ENCODE results near the gene FBXL20. TPM values are rescaled to one million over a fixed set of nuclear protein-coding genes. Genes with fewer than 3 reads are reported as not detected.

The FBXL20 gene
- polyA plus RNA-seq, 1 experiment: 5.7 TPM

- TF ChIP-seq, protein P1, sequence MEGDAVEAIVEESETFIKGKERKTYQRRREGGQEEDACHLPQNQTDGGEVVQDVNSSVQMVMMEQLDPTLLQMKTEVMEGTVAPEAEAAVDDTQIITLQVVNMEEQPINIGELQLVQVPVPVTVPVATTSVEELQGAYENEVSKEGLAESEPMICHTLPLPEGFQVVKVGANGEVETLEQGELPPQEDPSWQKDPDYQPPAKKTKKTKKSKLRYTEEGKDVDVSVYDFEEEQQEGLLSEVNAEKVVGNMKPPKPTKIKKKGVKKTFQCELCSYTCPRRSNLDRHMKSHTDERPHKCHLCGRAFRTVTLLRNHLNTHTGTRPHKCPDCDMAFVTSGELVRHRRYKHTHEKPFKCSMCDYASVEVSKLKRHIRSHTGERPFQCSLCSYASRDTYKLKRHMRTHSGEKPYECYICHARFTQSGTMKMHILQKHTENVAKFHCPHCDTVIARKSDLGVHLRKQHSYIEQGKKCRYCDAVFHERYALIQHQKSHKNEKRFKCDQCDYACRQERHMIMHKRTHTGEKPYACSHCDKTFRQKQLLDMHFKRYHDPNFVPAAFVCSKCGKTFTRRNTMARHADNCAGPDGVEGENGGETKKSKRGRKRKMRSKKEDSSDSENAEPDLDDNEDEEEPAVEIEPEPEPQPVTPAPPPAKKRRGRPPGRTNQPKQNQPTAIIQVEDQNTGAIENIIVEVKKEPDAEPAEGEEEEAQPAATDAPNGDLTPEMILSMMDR (IDR thresholded peaks at IDR 0.05; ENCODE audit: low read depth, low read length): no peak
- Histone ChIP-seq H3K4me3 (ENCODE audit: low read depth, low read length) (no peak overlapping the region), H3K9me3 (ENCODE audit: control insufficient read depth, insufficient read depth, low read length) (no peaks in the 10 kb centered on the region; the same call in 1 of the 2 replicates), H3K27me3 (ENCODE audit: control insufficient read depth, insufficient read depth, low read length) (peaks cover 56% of the 10 kb centered on the region), H3K27ac (ENCODE audit: low read depth, low read length) (no peak overlapping the region)
- DNase-seq (ENCODE audit: low read depth, low spot score): no peak
- ChIA-PET CTCF (interaction anchor here (1.3 kb wide), 1 partner anchor 13 kb away, joined by 3 read pairs; no protein-coding TSS in a partner anchor), POLR2A (no interaction called here)
These were observed 181.7 kb downstream of the FBXL20 start for GRCh38 chr17:39219647-39220154.

- H3K4me3 ChIP-seq (ENCODE audit: low read depth, low read length): no peak overlapping the region
- peaks cover 51% of the 10 kb centered on the region for H3K27me3 ChIP-seq (ENCODE audit: control insufficient read depth, insufficient read depth, low read length)
- ChIA-PET POLR2A (no interaction called here), CTCF (interaction anchor here (0.8 to 1.3 kb wide), 2 partner anchors 14 to 54 kb away, joined by 3 read pairs; no protein-coding TSS in a partner anchor)
- no peaks in the 10 kb centered on the region; the same call in 1 of the 2 replicates for H3K9me3 ChIP-seq (ENCODE audit: control insufficient read depth, insufficient read depth, low read length)
- no peak for DNase-seq (ENCODE audit: low read depth, low spot score)
- TF ChIP-seq, protein P1 (IDR thresholded peaks at IDR 0.05; ENCODE audit: low read depth, low read length): no peak
- H3K27ac ChIP-seq (ENCODE audit: low read depth, low read length): no peak overlapping the region
These were observed 182.5 kb downstream of the FBXL20 start for GRCh38 chr17:39218906-39219305.

- TF ChIP-seq, protein P1 (IDR thresholded peaks at IDR 0.05; ENCODE audit: low read depth, low read length): no peak
- no peak for DNase-seq (ENCODE audit: low read depth, low spot score)
- no peak overlapping the region for H3K4me3 ChIP-seq (ENCODE audit: low read depth, low read length)
- no peaks in the 10 kb centered on the region; the same call in 1 of the 2 replicates for H3K9me3 ChIP-seq (ENCODE audit: control insufficient read depth, insufficient read depth, low read length)
- ChIA-PET CTCF (interaction anchor here (0.6 to 0.8 kb wide), 2 partner anchors 43 to 53 kb away, joined by 3 read pairs; no protein-coding TSS in a partner anchor), POLR2A (interaction anchor here (0.9 kb wide), 1 partner anchor 18 kb away, joined by 6 read pairs; the partner anchor contains the start of gene RPL19)
- peaks cover 45% of the 10 kb centered on the region for H3K27me3 ChIP-seq (ENCODE audit: control insufficient read depth, insufficient read depth, low read length)
- H3K27ac ChIP-seq (ENCODE audit: low read depth, low read length): no peak overlapping the region
These were observed 183.6 kb downstream of the FBXL20 start for GRCh38 chr17:39217734-39218369.

DNA sequence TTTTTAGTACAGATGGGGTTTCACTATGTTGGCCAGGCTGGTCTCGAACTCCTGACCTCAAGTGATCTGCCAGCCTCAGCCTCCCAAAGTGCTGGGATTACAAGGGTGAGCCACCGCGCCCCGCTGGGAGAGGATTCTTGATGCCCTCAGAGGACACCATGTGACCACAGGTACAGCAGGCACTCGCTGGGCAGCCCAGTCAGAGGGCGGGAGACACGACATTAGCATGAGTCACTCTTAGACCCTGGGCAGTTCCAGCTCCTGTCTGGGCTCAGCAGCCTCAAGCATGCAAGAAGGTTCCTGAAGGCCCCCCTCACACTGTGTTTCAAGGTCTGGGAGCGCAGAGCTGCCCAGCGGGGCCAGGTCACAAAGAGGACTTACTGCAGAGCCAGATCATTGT lies 187.6 kb downstream of the FBXL20 start:
- Histone ChIP-seq H3K27ac (ENCODE audit: low read depth, low read length) (no peak overlapping the region), H3K4me3 (ENCODE audit: low read depth, low read length) (no peak overlapping the region), H3K9me3 (ENCODE audit: control insufficient read depth, insufficient read depth, low read length) (no peaks in the 10 kb centered on the region; the same call in 1 of the 2 replicates), H3K27me3 (ENCODE audit: control insufficient read depth, insufficient read depth, low read length) (peaks cover 28% of the 10 kb centered on the region)
- ChIA-PET CTCF (no interaction called here), POLR2A (no interaction called here)
- TF ChIP-seq, protein P1 (IDR thresholded peaks at IDR 0.05; ENCODE audit: low read depth, low read length): no peak
- DNase-seq (ENCODE audit: low read depth, low spot score): no peak

DNA sequence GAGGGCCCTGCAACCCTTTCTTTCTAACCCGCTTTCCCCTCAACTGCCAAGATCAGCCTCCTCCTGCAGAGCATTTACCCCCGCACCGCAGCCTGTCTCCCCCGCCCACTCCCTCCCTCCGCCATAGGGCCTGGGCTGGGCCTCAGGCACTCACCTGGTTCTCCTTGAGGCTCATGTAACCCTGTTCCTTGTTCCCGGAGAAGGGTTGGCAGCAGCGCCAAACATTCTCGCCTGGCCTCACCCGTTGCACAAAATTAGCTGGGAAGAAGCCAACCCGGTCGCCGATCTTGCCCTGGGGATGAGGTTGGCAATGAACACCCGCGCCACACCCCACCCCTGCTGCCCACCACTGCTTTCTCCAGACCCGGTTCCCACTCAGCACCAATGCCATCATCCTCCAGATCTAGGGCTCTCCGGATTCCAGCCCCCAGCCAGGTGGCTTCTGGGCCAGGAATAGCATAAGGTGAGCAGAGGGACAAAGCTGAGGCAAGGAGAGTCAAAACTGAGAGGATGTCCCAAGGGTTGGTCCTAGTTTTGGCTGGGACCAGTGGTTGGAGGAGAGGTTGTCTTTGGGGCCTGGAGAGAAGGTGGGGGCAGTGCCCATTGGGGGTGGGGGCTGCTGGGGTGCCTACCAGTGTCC lies 188.5 kb downstream of the FBXL20 start:
- TF ChIP-seq, protein P1 (IDR thresholded peaks at IDR 0.05; ENCODE audit: low read depth, low read length): no peak
- ChIA-PET POLR2A (interaction anchor here (0.6 kb wide), 1 partner anchor 13 kb away, joined by 7 read pairs; the partner anchor contains the start of gene RPL19), CTCF (no interaction called here)
- Histone ChIP-seq H3K4me3 (ENCODE audit: low read depth, low read length) (no peak overlapping the region), H3K9me3 (ENCODE audit: control insufficient read depth, insufficient read depth, low read length) (no peaks in the 10 kb centered on the region; the same call in 1 of the 2 replicates), H3K27ac (ENCODE audit: low read depth, low read length) (no peak overlapping the region), H3K27me3 (ENCODE audit: control insufficient read depth, insufficient read depth, low read length) (peaks cover 21% of the 10 kb centered on the region)
- no peak for DNase-seq (ENCODE audit: low read depth, low spot score)

Measured in AG04450 (cell line).